HepG2 (cell line): Measurements from ENCODE around the gene ZNF581. TPM values are rescaled to one million over a fixed set of nuclear protein-coding genes. Genes with fewer than 3 reads are reported as not detected.

Experiments used
- ATAC-seq: fragments of 200-7000 bp; cut with Tn5 transposase; 3 replicates; pipeline ENCODE4 v1.9.1; 2020; ENCODE audit warnings: mild to moderate bottlenecking, moderate library complexity
- BruUV-seq: library from RNA; stranded (reverse); fragments of 400-500 nt; replicated peaks from 2 replicates; lab custom pipeline; 2021; lab: Mats Ljungman, UMichigan
- CTCF ChIA-PET: fragments of 300-600 bp; formaldehyde crosslinking; extraction: SDS; loops from one replicate; lab custom pipeline; 2021; ENCODE audit warnings: low total read pairs, inconsistent platforms, low intra/inter-chr PET ratio; lab: Yijun Ruan, JAX
- POLR2A ChIA-PET: fragments of 350-600 bp; sonication (Branson Sonifier 250); formaldehyde crosslinking; loops from one replicate; lab custom pipeline; 2020; ENCODE audit warnings: antibody characterized with exemption, inconsistent platforms; lab: Yijun Ruan, JAX
- DNase-seq: peaks from one replicate; pipeline ENCODE4 v3.0.0-alpha.2; 2015; ENCODE audit warnings: low spot score
- FAIRE-seq: peaks from 3 replicates; lab custom pipeline; 2011; peaks lifted over from hg19 to GRCh38; lab: Jason Lieb, UNC
- H2AFZ ChIP-seq: one replicate; pipeline ENCODE4 v1.6.1; 2011; ENCODE audit warnings: low read length, inconsistent platforms
- H3K27ac ChIP-seq: fragments of 300-600 bp; 3 replicates; pipeline ENCODE4 v1.8.0; 2011; ENCODE audit warnings: mixed run types, mild to moderate bottlenecking, mixed read lengths, low read length, inconsistent platforms; ENCODE audit not compliant: insufficient read depth; ENCODE audit errors: extremely low read length
- H3K27me3 ChIP-seq, 2 experiments: fragments of 200-600 bp in 1 of 2; 2 replicates in 1 of 2; 3 replicates in 1 of 2; pipeline versions ENCODE4 v1.6.0 to v1.8.0; 2011; ENCODE audit warnings: low read length in 2 of 2, mild to moderate bottlenecking in 2 of 2, moderate library complexity in 2 of 2, inconsistent platforms in 1 of 2; ENCODE audit not compliant: insufficient read depth in 2 of 2, control insufficient read depth in 1 of 2
- H3K36me3 ChIP-seq, 2 experiments: fragments of 200-600 bp in 1 of 2; replicated peaks in 1 of 2; 2 replicates in 1 of 2; 3 replicates in 1 of 2; pipeline versions ENCODE4 v1.5.1 to v1.8.0; 2011; ENCODE audit warnings: low read length in 2 of 2, inconsistent platforms in 1 of 2; ENCODE audit not compliant: insufficient read depth in 2 of 2, control insufficient read depth in 1 of 2
- H3K4me1 ChIP-seq: 2 replicates; pipeline ENCODE4 v1.5.1; 2012; ENCODE audit warnings: low read length, inconsistent platforms; ENCODE audit not compliant: insufficient read depth
- H3K4me2 ChIP-seq: 2 replicates; pipeline ENCODE4 v1.6.0; 2011; ENCODE audit warnings: low read depth, low read length, inconsistent platforms
- H3K4me3 ChIP-seq, 3 experiments: fragments of 200-600 bp in 1 of 3; sonication (generic), shearing (Covaris generic) in 1 of 3; replicated peaks in 1 of 3; 2 replicates each; pipeline ENCODE4 v1.5.1; 2011 to 2016; ENCODE audit warnings: low read length in 3 of 3, inconsistent platforms in 2 of 3, low read depth in 2 of 3, mild to moderate bottlenecking in 2 of 3, control low read depth in 1 of 3, mixed read lengths in 1 of 3; ENCODE audit not compliant: insufficient read depth in 1 of 3
- H3K79me2 ChIP-seq: one replicate; pipeline ENCODE4 v1.6.1; 2011; ENCODE audit warnings: low read length, inconsistent platforms; ENCODE audit not compliant: insufficient read depth
- H3K9ac ChIP-seq: 2 replicates; pipeline ENCODE4 v1.6.0; 2011; ENCODE audit warnings: mild to moderate bottlenecking, low read depth, low read length, inconsistent platforms; ENCODE audit not compliant: insufficient read depth
- H3K9me3 ChIP-seq: 2 replicates; pipeline ENCODE4 v1.5.1; 2012; ENCODE audit warnings: mild to moderate bottlenecking, low read length
- H4K20me1 ChIP-seq: 2 replicates; pipeline ENCODE4 v1.6.0; 2011; ENCODE audit warnings: inconsistent platforms, mild to moderate bottlenecking, low read length, moderate library complexity; ENCODE audit not compliant: insufficient read depth
- ARNT2 ChIP-seq: sonication (generic); formaldehyde crosslinking; IDR thresholded peaks from 2 replicates; pipeline ENCODE4 v1.8.0; 2022; ENCODE audit warnings: mild to moderate bottlenecking, low read depth, missing genetic modification reagents, moderate library complexity
- HOXA7 ChIP-seq: sonication (generic); formaldehyde crosslinking; IDR thresholded peaks from 2 replicates; pipeline ENCODE4 v1.8.1; 2022; ENCODE audit warnings: mild to moderate bottlenecking, missing genetic modification reagents, moderate library complexity
- ISL2 ChIP-seq: sonication (generic); formaldehyde crosslinking; IDR thresholded peaks from 2 replicates; pipeline ENCODE4 v1.5.0; 2020; ENCODE audit warnings: missing genetic modification reagents
- MAX ChIP-seq: IDR thresholded peaks from 2 replicates; pipeline ENCODE4 v1.6.1; 2012; ENCODE audit warnings: inconsistent platforms
- MED1 ChIP-seq: sonication (generic); formaldehyde crosslinking; IDR thresholded peaks from 2 replicates; pipeline ENCODE4 v1.4.0; 2020; ENCODE audit warnings: missing genetic modification reagents
- MXI1 ChIP-seq: IDR thresholded peaks from 3 replicates; pipeline ENCODE4 v1.6.1; 2012; ENCODE audit warnings: low read depth, low read length, inconsistent platforms, borderline replicate concordance
- NR2F6 ChIP-seq, 2 experiments: IDR thresholded peaks; 2 replicates each; pipeline ENCODE4 v1.6.1; 2016; ENCODE audit warnings: antibody characterized with exemption in 1 of 2, mild to moderate bottlenecking in 1 of 2
- NR3C1 ChIP-seq: sonication (generic); formaldehyde crosslinking; IDR thresholded peaks from 2 replicates; pipeline ENCODE4 v1.4.0; 2020; ENCODE audit warnings: missing genetic modification reagents
- PPARG ChIP-seq: conservative IDR thresholded peaks from 2 replicates; pipeline ENCODE4 v1.6.1; 2016; ENCODE audit warnings: missing biosample characterization, missing genetic modification reagents
- RBFOX2 ChIP-seq: fragments of 200-400 bp; formaldehyde crosslinking; IDR thresholded peaks from 2 replicates; pipeline ENCODE4 v1.6.1; 2017; ENCODE audit warnings: low read depth, mild to moderate bottlenecking, low read length
- REXO4 ChIP-seq: sonication (generic); formaldehyde crosslinking; IDR thresholded peaks from 2 replicates; pipeline ENCODE4 v1.8.0; 2022; ENCODE audit warnings: missing genetic modification reagents, mild to moderate bottlenecking, borderline replicate concordance
- SIN3A ChIP-seq: IDR thresholded peaks from 2 replicates; pipeline ENCODE4 v1.6.1; 2011; ENCODE audit warnings: low read depth, mild to moderate bottlenecking, control low read depth, low read length, borderline replicate concordance
- SMARCC2 ChIP-seq: fragments of 450-650 bp; IDR thresholded peaks from 2 replicates; pipeline ENCODE4 v1.6.1; 2017; ENCODE audit warnings: antibody characterized with exemption, mild to moderate bottlenecking
- SRY ChIP-seq: sonication (generic); formaldehyde crosslinking; IDR thresholded peaks from 2 replicates; pipeline ENCODE4 v1.8.0; 2022; ENCODE audit warnings: mild to moderate bottlenecking, missing genetic modification reagents
- ZBTB7A ChIP-seq: sonication (generic); formaldehyde crosslinking; IDR thresholded peaks from 2 replicates; pipeline ENCODE4 v1.8.0; 2022; ENCODE audit warnings: mild to moderate bottlenecking, missing genetic modification reagents
- ZIK1 ChIP-seq: sonication (generic); formaldehyde crosslinking; IDR thresholded peaks from 2 replicates; pipeline ENCODE4 v1.5.0; 2020; ENCODE audit warnings: mild to moderate bottlenecking, low read depth, missing genetic modification reagents, borderline replicate concordance
- ZNF609 ChIP-seq: sonication (generic); formaldehyde crosslinking; IDR thresholded peaks from 2 replicates; pipeline ENCODE4 v1.4.0; 2020; ENCODE audit warnings: mild to moderate bottlenecking, missing genetic modification reagents, borderline replicate concordance
- WGBS: methylation state at CpG from one replicate; pipeline ENCODE4 v1.1.6; 2017; ENCODE audit warnings: low lambda C conversion rate; 5-methylcytosine and 5-hydroxymethylcytosine counted together
- in situ Hi-C: cut with HindIII; loops from 2 replicates; pipeline ENCODE4 v1.10.0; 2017; ENCODE audit warnings: low pct_unique_long_range_greater_than_20kb; ENCODE audit not compliant: extremely low pct_ligation_motif_present
- intact Hi-C: fragments of 100-400 bp; cut with micrococcal nuclease; formaldehyde crosslinking; loops from one replicate; pipeline ENCODE4 v1.10.0; 2022; ENCODE audit not compliant: unreplicated experiment
- polyA plus RNA-seq, 8 experiments: library from polyadenylated mRNA; depleted of rRNA in 3 of 8; stranded (reverse) in 7 of 8; unstranded in 1 of 8; fragments of >200 nt; fragmentation: Illumina TruSeq in 4 of 8; extraction: Trizol in 4 of 8; gene quantifications; 2 replicates each; pipeline versions ENCODE4 v1.2.1 to v1.2.3, GENCODE V29; 2011 to 2016; ENCODE audit warnings: low read depth in 4 of 8, missing spikeins in 1 of 8, mixed read lengths in 1 of 8; ENCODE audit not compliant: insufficient read depth in 1 of 8
- total RNA-seq, 5 experiments: library from RNA; depleted of rRNA; stranded (reverse); fragments of >200 nt; fragmentation: Illumina TruSeq; extraction: Trizol; gene quantifications; 2 replicates each; pipeline ENCODE4 v1.2.3, GENCODE V29; 2016; ENCODE audit warnings: low read depth in 1 of 5
- TF ChIP-seq, protein P1 (sequence below): sonication (generic); formaldehyde crosslinking; conservative IDR thresholded peaks from 2 replicates; pipeline ENCODE4 v1.8.1; 2023; ENCODE audit warnings: missing genetic modification reagents

ZNF581 gene
- total and polyA plus RNA-seq, 2 of the 13 experiments (the other 11 are each of a cell fraction or from before 2014, with no cell fraction given): 19.6 to 49.5 TPM

DNA sequence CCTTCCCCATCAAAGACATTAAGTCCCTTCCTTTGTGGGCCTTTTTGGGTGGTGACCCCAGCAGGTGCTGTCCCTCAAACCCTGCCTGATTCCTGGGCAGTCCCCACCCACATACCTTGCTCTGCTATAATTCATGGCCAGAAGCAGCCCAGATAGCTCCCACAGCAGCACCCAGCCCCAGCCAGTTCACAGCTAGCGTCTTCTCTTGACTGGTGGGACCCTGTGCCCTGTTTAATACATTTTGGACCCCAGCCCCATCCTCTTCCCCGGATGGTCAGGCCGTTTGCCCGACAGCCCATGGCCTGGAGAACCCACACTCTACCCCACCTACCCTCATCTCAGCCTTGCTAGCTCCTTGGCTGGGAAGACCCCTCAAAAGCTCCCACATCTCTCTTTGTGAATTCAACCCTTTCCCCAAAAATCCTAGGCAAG, 6.7 kb downstream of the ZNF581 start:
- peaks cover 11% of the 10 kb centered on the region for H3K79me2 ChIP-seq
- no peak overlapping the region for H2AFZ ChIP-seq
- TF ChIP-seq SRY (CRISPR knock-in tag): no peak
- no peak for TF ChIP-seq ARNT2 (CRISPR knock-in tag)
- TF ChIP-seq MAX: no peak
- no peak for TF ChIP-seq SMARCC2
- no peak for TF ChIP-seq ISL2 (CRISPR knock-in tag)
- no peak for TF ChIP-seq NR3C1 (CRISPR knock-in tag)
- TF ChIP-seq ZIK1 (CRISPR knock-in tag): no peak
- no peak for TF ChIP-seq PPARG (CRISPR knock-in tag)
- TF ChIP-seq HOXA7 (CRISPR knock-in tag): no peak
- TF ChIP-seq, protein P1, sequence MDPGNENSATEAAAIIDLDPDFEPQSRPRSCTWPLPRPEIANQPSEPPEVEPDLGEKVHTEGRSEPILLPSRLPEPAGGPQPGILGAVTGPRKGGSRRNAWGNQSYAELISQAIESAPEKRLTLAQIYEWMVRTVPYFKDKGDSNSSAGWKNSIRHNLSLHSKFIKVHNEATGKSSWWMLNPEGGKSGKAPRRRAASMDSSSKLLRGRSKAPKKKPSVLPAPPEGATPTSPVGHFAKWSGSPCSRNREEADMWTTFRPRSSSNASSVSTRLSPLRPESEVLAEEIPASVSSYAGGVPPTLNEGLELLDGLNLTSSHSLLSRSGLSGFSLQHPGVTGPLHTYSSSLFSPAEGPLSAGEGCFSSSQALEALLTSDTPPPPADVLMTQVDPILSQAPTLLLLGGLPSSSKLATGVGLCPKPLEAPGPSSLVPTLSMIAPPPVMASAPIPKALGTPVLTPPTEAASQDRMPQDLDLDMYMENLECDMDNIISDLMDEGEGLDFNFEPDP (CRISPR knock-in tag): no peak
- no peak for TF ChIP-seq ZBTB7A (CRISPR knock-in tag)
- TF ChIP-seq MED1: no peak
- no peak for TF ChIP-seq ZNF609 (CRISPR knock-in tag)
- TF ChIP-seq RBFOX2: no peak
- TF ChIP-seq MXI1: no peak
- TF ChIP-seq REXO4: no peak
- TF ChIP-seq SIN3A: no peak
- TF ChIP-seq NR2F6 (IDR thresholded peaks at IDR 0.05): no peak
- no peak for TF ChIP-seq NR2F6 (CRISPR knock-in tag; IDR thresholded peaks at IDR 0.05)
- WGBS: 94% methylated on average over 4 of the region's 4 CpGs
- intact Hi-C loops: no loop called here
- BruUV-seq: no TSS peak
- no peak overlapping the region for H3K4me3 ChIP-seq
- peaks cover 0 to 4% of the 10 kb centered on the region in 2 experiments; a peak in 2 of 5 replicates for H3K36me3 ChIP-seq
- no peak overlapping the region for H3K9ac ChIP-seq
- H3K4me1 ChIP-seq: peaks cover 35% of the 10 kb centered on the region
- H3K27me3 ChIP-seq: no peaks in the 10 kb centered on the region; a peak in 1 of 5 replicates
- no peak for ATAC-seq
- H3K27ac ChIP-seq: no peak overlapping the region
- ChIA-PET POLR2A (interaction anchor here (0.6 kb wide), 1 partner anchor 9 kb away, joined by 3 read pairs; the partner anchor contains the start of gene ZNF580), CTCF (no interaction called here)
- FAIRE-seq: no peak
- in situ Hi-C loops: no loop called here
- H4K20me1 ChIP-seq: 0 out of 2 replicates have a peak, but pooled peaks cover 2% of the 10 kb centered on the region
- H3K9me3 ChIP-seq: no peaks in the 10 kb centered on the region
- no peak overlapping the region for H3K4me2 ChIP-seq
- no peak for DNase-seq
